ENCODE results near the gene MGAT5.

- no peak for TF ChIP-seq EZH2 (IDR thresholded peaks at IDR 0.05)
- TF ChIP-seq CTCF (IDR thresholded peaks at IDR 0.05), result no peak
- no peak for TF ChIP-seq EZH2phosphoT487 (IDR thresholded peaks at IDR 0.05)
These were observed 209.8 kb downstream of the MGAT5 start for GRCh38 chr2:134463699-134464022.
